HG02759 (cell line): Measurements from ENCODE around the gene ARHGEF7.

Source experiments
- ATAC-seq: cut with Tn5 transposase; IDR thresholded peaks from one replicate; pipeline ENCODE4 v1.9.1; 2021; ENCODE audit warnings: mild to moderate bottlenecking, moderate library complexity; ENCODE audit not compliant: unreplicated experiment

Gene ARHGEF7

GRCh38 chr13:111131048-111131447 is 15.9 kb downstream of the ARHGEF7 start:
- no peak for ATAC-seq

GRCh38 chr13:111131611-111132010 is 16.5 kb downstream of the ARHGEF7 start:
- ATAC-seq = no peak

GRCh38 chr13:111132948-111133347 is 17.8 kb downstream of the ARHGEF7 start:
- no peak for ATAC-seq

GRCh38 chr13:111139452-111139851 is 24.3 kb downstream of the ARHGEF7 start:
- no peak for ATAC-seq

- ATAC-seq = no peak
These were observed 24.9 kb downstream of the ARHGEF7 start for GRCh38 chr13:111139873-111140561.

- no peak for ATAC-seq
These were observed 25.5 kb downstream of the ARHGEF7 start for GRCh38 chr13:111140562-111141105.

GRCh38 chr13:111142472-111142871 is 27.4 kb downstream of the ARHGEF7 start:
- no peak for ATAC-seq

GRCh38 chr13:111143865-111144540 is 28.9 kb downstream of the ARHGEF7 start:
- no peak for ATAC-seq

GRCh38 chr13:111145071-111145470 is 30.0 kb downstream of the ARHGEF7 start:
- ATAC-seq = no peak

GRCh38 chr13:111145506-111145905 is 30.4 kb downstream of the ARHGEF7 start:
- no peak for ATAC-seq

GRCh38 chr13:111152844-111153243 is 37.7 kb downstream of the ARHGEF7 start:
- no peak for ATAC-seq

- peak; percentile 91 for ATAC-seq
These were observed 38.3 kb downstream of the ARHGEF7 start for GRCh38 chr13:111153279-111153976.

GRCh38 chr13:111153977-111154332 is 38.8 kb downstream of the ARHGEF7 start:
- ATAC-seq = peak; percentile 49

GRCh38 chr13:111156421-111156820 is 41.3 kb downstream of the ARHGEF7 start:
- ATAC-seq = no peak

- ATAC-seq = no peak
These were observed 43.2 kb downstream of the ARHGEF7 start for GRCh38 chr13:111158136-111158805.

GRCh38 chr13:111159362-111160320 is 44.5 kb downstream of the ARHGEF7 start:
- ATAC-seq = no peak

GRCh38 chr13:111160648-111161047 is 45.5 kb downstream of the ARHGEF7 start:
- no peak for ATAC-seq

- ATAC-seq = peak; percentile 38
These were observed 46.8 kb downstream of the ARHGEF7 start for GRCh38 chr13:111161601-111162600.
